Measurements from ENCODE around the gene ACTRT3.
A peak's percentile ranks its signal among the peaks of the same experiment; 100 is the strongest.
"Not testable (repeated sequence)": the region's sequence is repeated elsewhere in the genome, so short reads cannot be mapped to it uniquely, and the experiment has no call there.

Gene ACTRT3

DNA sequence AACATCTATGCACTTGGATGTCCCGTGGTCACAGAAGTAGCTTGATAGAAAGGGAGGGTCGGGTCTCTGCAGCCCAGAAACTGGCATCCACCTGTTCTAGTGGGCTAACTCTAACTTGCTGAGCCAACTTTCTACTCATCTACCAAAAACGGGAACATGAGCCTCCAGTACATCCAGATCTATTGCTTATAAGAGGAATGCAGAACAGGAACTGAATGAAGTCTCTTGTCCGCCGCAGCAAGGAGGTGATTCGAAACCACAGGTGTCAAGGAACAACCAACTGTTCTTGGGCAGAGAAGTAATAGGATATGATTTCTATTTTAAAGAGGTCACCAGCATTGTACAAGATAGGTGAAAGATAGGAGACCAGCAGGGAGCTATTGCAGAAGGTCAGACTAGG is 22.4 kb downstream of the ACTRT3 start:
- H3K4me3 ChIP-seq (ENCODE audit: low read depth, low read length) = no peak overlapping the region
- TF ChIP-seq, protein P1, sequence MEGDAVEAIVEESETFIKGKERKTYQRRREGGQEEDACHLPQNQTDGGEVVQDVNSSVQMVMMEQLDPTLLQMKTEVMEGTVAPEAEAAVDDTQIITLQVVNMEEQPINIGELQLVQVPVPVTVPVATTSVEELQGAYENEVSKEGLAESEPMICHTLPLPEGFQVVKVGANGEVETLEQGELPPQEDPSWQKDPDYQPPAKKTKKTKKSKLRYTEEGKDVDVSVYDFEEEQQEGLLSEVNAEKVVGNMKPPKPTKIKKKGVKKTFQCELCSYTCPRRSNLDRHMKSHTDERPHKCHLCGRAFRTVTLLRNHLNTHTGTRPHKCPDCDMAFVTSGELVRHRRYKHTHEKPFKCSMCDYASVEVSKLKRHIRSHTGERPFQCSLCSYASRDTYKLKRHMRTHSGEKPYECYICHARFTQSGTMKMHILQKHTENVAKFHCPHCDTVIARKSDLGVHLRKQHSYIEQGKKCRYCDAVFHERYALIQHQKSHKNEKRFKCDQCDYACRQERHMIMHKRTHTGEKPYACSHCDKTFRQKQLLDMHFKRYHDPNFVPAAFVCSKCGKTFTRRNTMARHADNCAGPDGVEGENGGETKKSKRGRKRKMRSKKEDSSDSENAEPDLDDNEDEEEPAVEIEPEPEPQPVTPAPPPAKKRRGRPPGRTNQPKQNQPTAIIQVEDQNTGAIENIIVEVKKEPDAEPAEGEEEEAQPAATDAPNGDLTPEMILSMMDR (IDR thresholded peaks at IDR 0.05; ENCODE audit: control insufficient read depth, extremely low read depth, insufficient read depth) = no peak
- no peak for DNase-seq (ENCODE audit: low read depth)

DNA sequence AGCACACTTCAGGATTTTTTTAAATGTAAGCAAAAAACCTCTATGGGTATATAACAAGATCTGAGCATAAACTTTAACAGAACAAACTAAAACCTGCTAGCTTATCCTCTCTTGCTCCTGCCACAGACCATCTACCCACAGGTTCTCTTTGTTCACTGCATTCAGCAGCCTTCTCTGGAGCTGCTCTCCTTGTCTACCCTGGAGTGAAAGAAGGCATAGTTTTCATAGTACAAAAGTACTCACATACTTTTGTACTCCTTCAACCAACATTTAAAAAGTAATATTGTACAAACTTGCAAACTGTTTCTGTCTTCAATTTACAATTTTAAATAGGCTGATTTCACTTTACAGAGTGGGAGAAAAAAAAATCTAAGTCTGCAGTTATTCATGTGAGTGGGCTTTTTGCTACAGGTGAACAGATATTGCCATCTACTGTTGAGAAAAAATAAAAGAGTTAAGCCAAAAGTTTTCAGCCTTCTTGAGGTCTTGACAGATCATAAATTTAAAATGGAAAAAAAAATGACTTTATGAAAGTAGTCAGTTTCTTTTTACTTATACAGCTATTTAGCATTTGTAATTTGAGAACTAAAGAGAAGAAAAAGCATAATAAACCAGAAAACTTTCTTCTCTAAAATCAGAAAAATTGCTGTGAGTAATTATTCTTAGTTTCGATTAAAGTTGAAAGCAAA is 24.9 kb downstream of the ACTRT3 start:
- TF ChIP-seq, protein P1 (IDR thresholded peaks at IDR 0.05; ENCODE audit: control insufficient read depth, extremely low read depth, insufficient read depth) = peak; percentile 47
- no peak overlapping the region for H3K4me3 ChIP-seq (ENCODE audit: low read depth, low read length)
- DNase-seq (ENCODE audit: low read depth) = no peak

DNA sequence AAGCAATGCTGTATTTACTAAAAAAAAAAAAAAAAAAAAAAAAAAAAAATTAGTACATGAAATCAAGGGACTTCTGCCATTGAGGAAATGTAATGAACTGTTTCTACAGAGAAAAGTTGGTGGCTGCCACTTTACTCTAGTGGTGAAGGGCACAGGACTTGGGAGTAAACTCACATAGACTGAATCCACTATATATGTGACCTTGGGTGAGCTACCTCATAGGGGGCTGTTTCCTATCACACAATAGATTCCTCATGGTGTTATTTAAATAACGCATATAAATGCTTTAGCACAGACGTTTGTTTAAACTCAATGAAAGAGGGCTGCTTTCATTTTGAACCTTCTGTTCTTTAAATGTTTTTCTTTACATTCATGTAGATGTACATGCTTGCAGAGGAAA is 30.3 kb downstream of the ACTRT3 start:
- no peak for DNase-seq (ENCODE audit: low read depth)
- TF ChIP-seq, protein P1 (IDR thresholded peaks at IDR 0.05; ENCODE audit: control insufficient read depth, extremely low read depth, insufficient read depth) = no peak
- no peak overlapping the region for H3K4me3 ChIP-seq (ENCODE audit: low read depth, low read length)

DNA sequence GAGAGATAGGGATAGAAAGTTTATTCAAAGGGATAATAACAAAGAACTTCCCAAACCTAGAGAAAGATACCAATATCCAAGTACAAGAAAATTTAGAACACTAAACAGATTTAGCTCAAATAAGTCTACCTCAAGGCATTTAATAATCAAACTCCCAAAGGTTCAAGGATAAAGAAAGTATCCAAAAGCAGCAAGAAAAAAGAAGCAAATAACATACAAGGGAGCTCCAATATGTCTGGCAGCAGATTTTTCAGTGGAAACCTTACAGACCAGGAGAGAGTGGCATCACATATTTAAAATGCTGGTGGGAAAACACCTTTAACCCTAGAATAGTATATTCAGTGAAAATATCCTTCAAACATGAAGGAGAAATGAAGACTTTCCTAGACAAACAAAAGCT is 37.5 kb downstream of the ACTRT3 start:
- not testable (repeated sequence) for H3K4me3 ChIP-seq (ENCODE audit: low read depth, low read length); DNase-seq (ENCODE audit: low read depth)

DNA sequence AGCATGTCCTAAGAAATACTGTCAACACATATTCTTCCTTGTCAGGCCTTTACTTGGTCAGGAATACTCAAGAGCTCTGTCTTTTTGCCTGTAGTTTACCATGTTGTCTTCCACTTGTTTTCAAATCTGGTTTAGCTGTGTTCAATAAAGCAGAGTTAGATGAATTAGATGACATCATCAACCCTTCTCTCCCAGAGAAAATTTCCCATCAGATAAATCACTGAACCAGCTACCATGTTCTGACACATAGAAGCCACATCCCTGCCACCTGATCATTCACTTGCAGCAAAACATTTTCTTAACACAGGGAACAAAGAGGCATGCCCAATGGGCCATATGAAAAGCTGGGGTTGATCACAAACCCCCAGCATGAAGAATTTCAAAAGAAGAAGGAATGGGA is 46.6 kb downstream of the ACTRT3 start:
- no peak overlapping the region for H3K4me3 ChIP-seq (ENCODE audit: low read depth, low read length)
- no peak for DNase-seq (ENCODE audit: low read depth)
- TF ChIP-seq, protein P1 (IDR thresholded peaks at IDR 0.05; ENCODE audit: control insufficient read depth, extremely low read depth, insufficient read depth) = no peak

DNA sequence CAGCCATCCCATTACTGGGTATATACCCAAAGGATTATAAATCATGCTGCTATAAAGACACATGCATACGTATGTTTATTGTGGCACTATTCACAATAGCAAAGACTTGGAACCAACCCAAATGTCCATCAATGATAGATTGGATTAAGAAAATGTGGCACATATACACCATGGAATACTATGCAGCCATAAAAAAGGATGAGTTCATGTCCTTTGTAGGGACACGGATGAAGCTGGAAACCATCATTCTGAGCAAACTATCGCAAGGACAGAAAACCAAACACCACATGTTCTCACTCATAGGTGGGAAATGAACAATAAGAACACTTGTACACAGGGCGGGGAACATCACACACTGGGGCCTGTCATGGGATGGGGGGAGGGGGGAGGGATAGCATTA is 50.9 kb downstream of the ACTRT3 start:
- H3K4me3 ChIP-seq (ENCODE audit: low read depth, low read length); DNase-seq (ENCODE audit: low read depth): not testable (repeated sequence)

Data from LNCaP clone FGC (cell line).